Measurements from ENCODE around the gene PCDHGA8.

DNA sequence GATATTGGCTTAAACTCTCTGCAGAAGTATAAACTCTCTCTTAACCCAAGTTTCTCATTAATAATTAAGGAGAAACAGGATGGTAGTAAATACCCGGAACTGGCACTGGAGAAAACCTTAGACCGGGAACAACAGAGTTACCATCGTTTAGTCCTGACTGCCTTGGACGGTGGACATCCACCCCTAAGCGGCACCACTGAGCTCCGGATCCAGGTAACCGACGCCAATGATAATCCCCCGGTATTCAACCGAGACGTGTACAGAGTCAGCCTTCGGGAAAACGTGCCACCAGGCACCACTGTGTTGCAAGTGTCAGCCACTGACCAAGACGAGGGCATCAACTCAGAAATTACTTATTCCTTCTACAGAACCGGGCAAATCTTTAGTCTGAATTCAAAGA lies 6.2 kb downstream of the PCDHGA8 start:
- TF ChIP-seq MYC (IDR thresholded peaks at IDR 0.05; ENCODE audit: borderline replicate concordance, low read length): no peak
- TF ChIP-seq, protein P1, sequence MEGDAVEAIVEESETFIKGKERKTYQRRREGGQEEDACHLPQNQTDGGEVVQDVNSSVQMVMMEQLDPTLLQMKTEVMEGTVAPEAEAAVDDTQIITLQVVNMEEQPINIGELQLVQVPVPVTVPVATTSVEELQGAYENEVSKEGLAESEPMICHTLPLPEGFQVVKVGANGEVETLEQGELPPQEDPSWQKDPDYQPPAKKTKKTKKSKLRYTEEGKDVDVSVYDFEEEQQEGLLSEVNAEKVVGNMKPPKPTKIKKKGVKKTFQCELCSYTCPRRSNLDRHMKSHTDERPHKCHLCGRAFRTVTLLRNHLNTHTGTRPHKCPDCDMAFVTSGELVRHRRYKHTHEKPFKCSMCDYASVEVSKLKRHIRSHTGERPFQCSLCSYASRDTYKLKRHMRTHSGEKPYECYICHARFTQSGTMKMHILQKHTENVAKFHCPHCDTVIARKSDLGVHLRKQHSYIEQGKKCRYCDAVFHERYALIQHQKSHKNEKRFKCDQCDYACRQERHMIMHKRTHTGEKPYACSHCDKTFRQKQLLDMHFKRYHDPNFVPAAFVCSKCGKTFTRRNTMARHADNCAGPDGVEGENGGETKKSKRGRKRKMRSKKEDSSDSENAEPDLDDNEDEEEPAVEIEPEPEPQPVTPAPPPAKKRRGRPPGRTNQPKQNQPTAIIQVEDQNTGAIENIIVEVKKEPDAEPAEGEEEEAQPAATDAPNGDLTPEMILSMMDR (IDR thresholded peaks at IDR 0.05): no peak
- no peak for TF ChIP-seq RAD21 (conservative IDR thresholded peaks at IDR 0.05 in 1 of 2, IDR thresholded peaks at IDR 0.05 in 1 of 2)
- no peak for TF ChIP-seq POLR2A (IDR thresholded peaks at IDR 0.05; ENCODE audit: low read length)
- TF ChIP-seq RNF2 (IDR thresholded peaks at IDR 0.05; ENCODE audit: borderline replicate concordance, low read depth): no peak
- TF ChIP-seq KDM1A (IDR thresholded peaks at IDR 0.05; ENCODE audit: low read depth): no peak
- TF ChIP-seq ZFP36 (IDR thresholded peaks at IDR 0.05; ENCODE audit: borderline replicate concordance, partially characterized antibody): no peak
- no peak for TF ChIP-seq SMC3 (IDR thresholded peaks at IDR 0.05)
- TF ChIP-seq, protein P2, sequence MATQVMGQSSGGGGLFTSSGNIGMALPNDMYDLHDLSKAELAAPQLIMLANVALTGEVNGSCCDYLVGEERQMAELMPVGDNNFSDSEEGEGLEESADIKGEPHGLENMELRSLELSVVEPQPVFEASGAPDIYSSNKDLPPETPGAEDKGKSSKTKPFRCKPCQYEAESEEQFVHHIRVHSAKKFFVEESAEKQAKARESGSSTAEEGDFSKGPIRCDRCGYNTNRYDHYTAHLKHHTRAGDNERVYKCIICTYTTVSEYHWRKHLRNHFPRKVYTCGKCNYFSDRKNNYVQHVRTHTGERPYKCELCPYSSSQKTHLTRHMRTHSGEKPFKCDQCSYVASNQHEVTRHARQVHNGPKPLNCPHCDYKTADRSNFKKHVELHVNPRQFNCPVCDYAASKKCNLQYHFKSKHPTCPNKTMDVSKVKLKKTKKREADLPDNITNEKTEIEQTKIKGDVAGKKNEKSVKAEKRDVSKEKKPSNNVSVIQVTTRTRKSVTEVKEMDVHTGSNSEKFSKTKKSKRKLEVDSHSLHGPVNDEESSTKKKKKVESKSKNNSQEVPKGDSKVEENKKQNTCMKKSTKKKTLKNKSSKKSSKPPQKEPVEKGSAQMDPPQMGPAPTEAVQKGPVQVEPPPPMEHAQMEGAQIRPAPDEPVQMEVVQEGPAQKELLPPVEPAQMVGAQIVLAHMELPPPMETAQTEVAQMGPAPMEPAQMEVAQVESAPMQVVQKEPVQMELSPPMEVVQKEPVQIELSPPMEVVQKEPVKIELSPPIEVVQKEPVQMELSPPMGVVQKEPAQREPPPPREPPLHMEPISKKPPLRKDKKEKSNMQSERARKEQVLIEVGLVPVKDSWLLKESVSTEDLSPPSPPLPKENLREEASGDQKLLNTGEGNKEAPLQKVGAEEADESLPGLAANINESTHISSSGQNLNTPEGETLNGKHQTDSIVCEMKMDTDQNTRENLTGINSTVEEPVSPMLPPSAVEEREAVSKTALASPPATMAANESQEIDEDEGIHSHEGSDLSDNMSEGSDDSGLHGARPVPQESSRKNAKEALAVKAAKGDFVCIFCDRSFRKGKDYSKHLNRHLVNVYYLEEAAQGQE (IDR thresholded peaks at IDR 0.05): no peak
- no peak for TF ChIP-seq EHF (CRISPR knock-in tag; IDR thresholded peaks at IDR 0.05)
- no peak for TF ChIP-seq CBX2 (IDR thresholded peaks at IDR 0.05; ENCODE audit: borderline replicate concordance, low read depth)
- TF ChIP-seq PHF8 (IDR thresholded peaks at IDR 0.05; ENCODE audit: borderline replicate concordance, low read depth): no peak
